Measurements from ENCODE around the gene NRG3. TPM values are rescaled to one million over a fixed set of nuclear protein-coding genes. Genes with fewer than 3 reads are reported as not detected.

The NRG3 gene
- total and polyA plus RNA-seq, 7 donors = 0.03 to 0.10 TPM; not detected in 5

DNA sequence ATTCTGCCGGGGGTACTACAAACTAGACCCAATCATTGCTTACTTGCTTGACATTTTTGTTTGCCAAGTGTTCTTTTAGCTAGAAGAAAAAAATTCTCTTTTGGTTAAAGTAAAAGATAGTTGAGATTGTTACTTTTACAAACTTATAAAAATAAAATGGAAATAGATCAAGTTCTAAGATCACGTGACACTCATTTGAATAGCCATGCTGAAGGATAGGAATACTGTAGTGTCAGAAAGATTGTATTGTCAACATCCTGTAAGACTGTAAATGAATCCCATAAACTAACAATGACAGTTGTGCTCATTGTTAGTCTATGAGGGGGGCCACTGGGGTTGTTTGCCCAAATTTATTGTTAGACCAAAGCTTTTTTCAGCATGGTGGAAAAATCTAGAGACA lies 10.5 kb downstream of the NRG3 start:
- H3K27ac ChIP-seq = no peak overlapping the region
- intact Hi-C loops (cut with DNase I) = no loop called here
- no peaks in the 10 kb centered on the region for H3K4me1 ChIP-seq
- DNase-seq (no peak), ATAC-seq (no peak)
- no peaks in the 10 kb centered on the region for H3K27me3 ChIP-seq (ENCODE audit: insufficient read depth in 3 of 3, low read length in 2 of 3)
- no peaks in the 10 kb centered on the region for H3K9me3 ChIP-seq
- TF ChIP-seq, protein P1, sequence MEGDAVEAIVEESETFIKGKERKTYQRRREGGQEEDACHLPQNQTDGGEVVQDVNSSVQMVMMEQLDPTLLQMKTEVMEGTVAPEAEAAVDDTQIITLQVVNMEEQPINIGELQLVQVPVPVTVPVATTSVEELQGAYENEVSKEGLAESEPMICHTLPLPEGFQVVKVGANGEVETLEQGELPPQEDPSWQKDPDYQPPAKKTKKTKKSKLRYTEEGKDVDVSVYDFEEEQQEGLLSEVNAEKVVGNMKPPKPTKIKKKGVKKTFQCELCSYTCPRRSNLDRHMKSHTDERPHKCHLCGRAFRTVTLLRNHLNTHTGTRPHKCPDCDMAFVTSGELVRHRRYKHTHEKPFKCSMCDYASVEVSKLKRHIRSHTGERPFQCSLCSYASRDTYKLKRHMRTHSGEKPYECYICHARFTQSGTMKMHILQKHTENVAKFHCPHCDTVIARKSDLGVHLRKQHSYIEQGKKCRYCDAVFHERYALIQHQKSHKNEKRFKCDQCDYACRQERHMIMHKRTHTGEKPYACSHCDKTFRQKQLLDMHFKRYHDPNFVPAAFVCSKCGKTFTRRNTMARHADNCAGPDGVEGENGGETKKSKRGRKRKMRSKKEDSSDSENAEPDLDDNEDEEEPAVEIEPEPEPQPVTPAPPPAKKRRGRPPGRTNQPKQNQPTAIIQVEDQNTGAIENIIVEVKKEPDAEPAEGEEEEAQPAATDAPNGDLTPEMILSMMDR (IDR thresholded peaks at IDR 0.05) = no peak
- H3K36me3 ChIP-seq (ENCODE audit: insufficient read depth in 1 of 2, low read depth in 1 of 2) = no peaks in the 10 kb centered on the region
- 86 to 92% (median 87%) methylated on average over 2 of the region's 2 CpGs for WGBS, 3 donors
- H3K4me3 ChIP-seq = no peak overlapping the region

- H3K27ac ChIP-seq = no peak overlapping the region
- intact Hi-C loops (cut with DNase I) = no loop called here
- no peaks in the 10 kb centered on the region for H3K36me3 ChIP-seq (ENCODE audit: insufficient read depth in 1 of 2, low read depth in 1 of 2)
- H3K4me3 ChIP-seq = no peak overlapping the region
- no peaks in the 10 kb centered on the region for H3K27me3 ChIP-seq (ENCODE audit: insufficient read depth in 3 of 3, low read length in 2 of 3)
- H3K9me3 ChIP-seq = no peaks in the 10 kb centered on the region
- ATAC-seq = no peak
- TF ChIP-seq, protein P1 (IDR thresholded peaks at IDR 0.05) = no peak
- H3K4me1 ChIP-seq = no peaks in the 10 kb centered on the region
- no peak for DNase-seq
Measured at GRCh38 chr10:81886939-81887338, 11.9 kb downstream of the NRG3 start.

- TF ChIP-seq, protein P1 (IDR thresholded peaks at IDR 0.05) = no peak
- H3K4me3 ChIP-seq = no peak overlapping the region
- ATAC-seq (no peak), DNase-seq (no peak)
- no peaks in the 10 kb centered on the region for H3K36me3 ChIP-seq (ENCODE audit: insufficient read depth in 1 of 2, low read depth in 1 of 2)
- no peaks in the 10 kb centered on the region for H3K27me3 ChIP-seq (ENCODE audit: insufficient read depth in 3 of 3, low read length in 2 of 3)
- H3K9me3 ChIP-seq = no peaks in the 10 kb centered on the region
- 72 to 80% (median 74%) methylated on average over 7 of the region's 7 CpGs for WGBS, 3 donors
- no peak overlapping the region for H3K27ac ChIP-seq
- H3K4me1 ChIP-seq = no peaks in the 10 kb centered on the region
- intact Hi-C loops (cut with DNase I) = no loop called here
Measured at GRCh38 chr10:81889181-81889769, 14.3 kb downstream of the NRG3 start.

- intact Hi-C loops (cut with DNase I) = no loop called here
- no peak overlapping the region for H3K27ac ChIP-seq
Measured at GRCh38 chr10:81894616-81895015, 19.6 kb downstream of the NRG3 start.

More at GRCh38 chr10:81894616-81895015, 19.6 kb downstream of the NRG3 start:
- no peaks in the 10 kb centered on the region for H3K9me3 ChIP-seq
- no peaks in the 10 kb centered on the region for H3K36me3 ChIP-seq (ENCODE audit: insufficient read depth in 1 of 2, low read depth in 1 of 2)
- H3K4me1 ChIP-seq = no peaks in the 10 kb centered on the region
- 74 to 77% (median 75%) methylated on average over 8 of the region's 8 CpGs for WGBS, 3 donors
- no peaks in the 10 kb centered on the region for H3K27me3 ChIP-seq (ENCODE audit: insufficient read depth in 3 of 3, low read length in 2 of 3)
- TF ChIP-seq, protein P1 (IDR thresholded peaks at IDR 0.05) = no peak
- DNase-seq = no peak
- no peak for ATAC-seq
- no peak overlapping the region for H3K4me3 ChIP-seq
